K562 (cell line): ENCODE measurements around the gene TTC31. TPM values are rescaled to one million over a fixed set of nuclear protein-coding genes. Genes with fewer than 3 reads are reported as not detected.

Source experiments
- CREBBP ChIP-seq: IDR thresholded peaks from one replicate; pipeline ENCODE4 v1.6.1; 2012; ENCODE audit warnings: low read depth, mild to moderate bottlenecking, control low read depth, inconsistent platforms, low read length
- E2F8 ChIP-seq: fragments of 450-650 bp; IDR thresholded peaks from 2 replicates; pipeline ENCODE4 v1.7.1; 2018; ENCODE audit warnings: mild to moderate bottlenecking, low read depth; ENCODE audit not compliant: partially characterized antibody
- L3MBTL2 ChIP-seq: fragments of 450-650 bp; IDR thresholded peaks from 2 replicates; pipeline ENCODE4 v1.6.1; 2016; ENCODE audit warnings: mild to moderate bottlenecking, moderate library complexity
- MAX ChIP-seq: sonication (generic); formaldehyde crosslinking; IDR thresholded peaks from 2 replicates; pipeline ENCODE4 v1.9.0; 2022; ENCODE audit warnings: mild to moderate bottlenecking, missing genetic modification reagents
- MEF2D ChIP-seq: conservative IDR thresholded peaks from 2 replicates; pipeline ENCODE4 v1.6.1; 2016; ENCODE audit warnings: low read depth, missing genetic modification characterization, missing compliant biosample characterization
- NFIX ChIP-seq: fragments of 250-450 bp; sonication (Bioruptor Pico); IDR thresholded peaks from 2 replicates; pipeline ENCODE4 v1.4.0; 2020; ENCODE audit warnings: low read depth, mild to moderate bottlenecking, moderate library complexity
- PML ChIP-seq: IDR thresholded peaks from 2 replicates; pipeline ENCODE4 v1.6.1; 2012; ENCODE audit warnings: low read length, inconsistent platforms
- TOE1 ChIP-seq, 2 experiments: fragments of 450-650 bp in 1 of 2; sonication (generic) in 1 of 2; formaldehyde crosslinking in 1 of 2; IDR thresholded peaks; 2 replicates each; pipeline versions ENCODE4 v1.7.1 to v1.8.0; 2016 to 2022; ENCODE audit warnings: borderline replicate concordance in 2 of 2, mild to moderate bottlenecking in 2 of 2, antibody characterized with exemption in 1 of 2, inconsistent platforms in 1 of 2, low read depth in 1 of 2, missing genetic modification reagents in 1 of 2, moderate library complexity in 1 of 2
- TRIM25 ChIP-seq: fragments of 450-650 bp; IDR thresholded peaks from 2 replicates; pipeline ENCODE4 v1.7.0; 2016; ENCODE audit warnings: borderline replicate concordance
- ZKSCAN3 ChIP-seq: fragments of 250-450 bp; sonication (Bioruptor Pico); IDR thresholded peaks from 2 replicates; pipeline ENCODE4 v1.4.0; 2020
- ZNF174 ChIP-seq: fragments of 250-450 bp; sonication (Bioruptor Pico); IDR thresholded peaks from 2 replicates; pipeline ENCODE4 v1.4.0; 2020; ENCODE audit warnings: mild to moderate bottlenecking
- ZNF24 ChIP-seq: fragments of 450-650 bp; IDR thresholded peaks from 2 replicates; pipeline ENCODE4 v1.6.1; 2016
- ZNF696 ChIP-seq: fragments of 250-450 bp; sonication (Bioruptor Pico); conservative IDR thresholded peaks from 2 replicates; pipeline ENCODE4 v1.4.0; 2020; ENCODE audit warnings: mild to moderate bottlenecking, moderate library complexity
- ZNF764 ChIP-seq: fragments of 250-450 bp; sonication (Bioruptor Pico); IDR thresholded peaks from 2 replicates; pipeline ENCODE4 v1.4.0; 2020; ENCODE audit warnings: low read depth, mild to moderate bottlenecking, moderate library complexity
- ZNF77 ChIP-seq: fragments of 250-450 bp; sonication (Bioruptor Pico); IDR thresholded peaks from 2 replicates; pipeline ENCODE4 v1.5.0; 2020
- polyA plus RNA-seq, 8 experiments: library from polyadenylated mRNA; depleted of rRNA in 4 of 8; stranded (reverse) in 5 of 8; unstranded in 3 of 8; fragments of >200 nt; fragmentation: Nextera tagmentation in 2 of 8; fragmentation: Illumina TruSeq in 1 of 8; extraction: Ambion mirVana in 2 of 8; extraction: Trizol in 1 of 8; gene quantifications; 2 replicates each; pipeline versions ENCODE4 v1.2.1 to v1.2.3, GENCODE V29; 2011 to 2014; ENCODE audit warnings: inconsistent platforms in 1 of 8, missing spikeins in 1 of 8
- total RNA-seq, 7 experiments: library from RNA; depleted of rRNA in 6 of 7; stranded (reverse); fragments of >200 nt in 6 of 7; fragmentation: Illumina TruSeq in 2 of 7; extraction: Trizol in 2 of 7; gene quantifications; 2 replicates each; pipeline versions ENCODE4 v1.2.1 to v1.2.3, GENCODE V29; 2011 to 2021; ENCODE audit warnings: low replicate concordance in 1 of 7
- TF ChIP-seq, protein P1 (sequence below): fragments of 250-450 bp; sonication (Bioruptor Pico); IDR thresholded peaks from 2 replicates; pipeline ENCODE4 v1.4.0; 2020
- TF ChIP-seq, protein P2 (sequence below): sonication (generic); formaldehyde crosslinking; IDR thresholded peaks from 2 replicates; pipeline ENCODE4 v1.8.0; 2022; ENCODE audit warnings: mild to moderate bottlenecking, missing genetic modification reagents

Gene TTC31
- total and polyA plus RNA-seq, 9 of the 15 experiments (the other 6 are each of a cell fraction or from before 2014, with no cell fraction given): 4.7 to 30.5 (median 15.9) TPM

- TF ChIP-seq E2F8 (no peak), ZNF696 (CRISPR knock-in tag) (no peak), CREBBP (no peak), ZKSCAN3 (CRISPR knock-in tag) (no peak), ZNF24 (no peak), TOE1 (IDR thresholded peaks at IDR 0.05; ENCODE audit: borderline replicate concordance) (peak; percentile 55; the same call in 1 of the 2 replicates), TOE1 (CRISPR knock-in tag; IDR thresholded peaks at IDR 0.05; ENCODE audit: borderline replicate concordance, low read depth) (no peak), TRIM25 (no peak), ZNF77 (CRISPR knock-in tag) (no peak), ZNF764 (CRISPR knock-in tag) (no peak), ZNF174 (CRISPR knock-in tag) (no peak), NFIX (no peak), MAX (no peak), MEF2D (tag) (no peak), PML (no peak), L3MBTL2 (no peak)
- TF ChIP-seq, protein P1, sequence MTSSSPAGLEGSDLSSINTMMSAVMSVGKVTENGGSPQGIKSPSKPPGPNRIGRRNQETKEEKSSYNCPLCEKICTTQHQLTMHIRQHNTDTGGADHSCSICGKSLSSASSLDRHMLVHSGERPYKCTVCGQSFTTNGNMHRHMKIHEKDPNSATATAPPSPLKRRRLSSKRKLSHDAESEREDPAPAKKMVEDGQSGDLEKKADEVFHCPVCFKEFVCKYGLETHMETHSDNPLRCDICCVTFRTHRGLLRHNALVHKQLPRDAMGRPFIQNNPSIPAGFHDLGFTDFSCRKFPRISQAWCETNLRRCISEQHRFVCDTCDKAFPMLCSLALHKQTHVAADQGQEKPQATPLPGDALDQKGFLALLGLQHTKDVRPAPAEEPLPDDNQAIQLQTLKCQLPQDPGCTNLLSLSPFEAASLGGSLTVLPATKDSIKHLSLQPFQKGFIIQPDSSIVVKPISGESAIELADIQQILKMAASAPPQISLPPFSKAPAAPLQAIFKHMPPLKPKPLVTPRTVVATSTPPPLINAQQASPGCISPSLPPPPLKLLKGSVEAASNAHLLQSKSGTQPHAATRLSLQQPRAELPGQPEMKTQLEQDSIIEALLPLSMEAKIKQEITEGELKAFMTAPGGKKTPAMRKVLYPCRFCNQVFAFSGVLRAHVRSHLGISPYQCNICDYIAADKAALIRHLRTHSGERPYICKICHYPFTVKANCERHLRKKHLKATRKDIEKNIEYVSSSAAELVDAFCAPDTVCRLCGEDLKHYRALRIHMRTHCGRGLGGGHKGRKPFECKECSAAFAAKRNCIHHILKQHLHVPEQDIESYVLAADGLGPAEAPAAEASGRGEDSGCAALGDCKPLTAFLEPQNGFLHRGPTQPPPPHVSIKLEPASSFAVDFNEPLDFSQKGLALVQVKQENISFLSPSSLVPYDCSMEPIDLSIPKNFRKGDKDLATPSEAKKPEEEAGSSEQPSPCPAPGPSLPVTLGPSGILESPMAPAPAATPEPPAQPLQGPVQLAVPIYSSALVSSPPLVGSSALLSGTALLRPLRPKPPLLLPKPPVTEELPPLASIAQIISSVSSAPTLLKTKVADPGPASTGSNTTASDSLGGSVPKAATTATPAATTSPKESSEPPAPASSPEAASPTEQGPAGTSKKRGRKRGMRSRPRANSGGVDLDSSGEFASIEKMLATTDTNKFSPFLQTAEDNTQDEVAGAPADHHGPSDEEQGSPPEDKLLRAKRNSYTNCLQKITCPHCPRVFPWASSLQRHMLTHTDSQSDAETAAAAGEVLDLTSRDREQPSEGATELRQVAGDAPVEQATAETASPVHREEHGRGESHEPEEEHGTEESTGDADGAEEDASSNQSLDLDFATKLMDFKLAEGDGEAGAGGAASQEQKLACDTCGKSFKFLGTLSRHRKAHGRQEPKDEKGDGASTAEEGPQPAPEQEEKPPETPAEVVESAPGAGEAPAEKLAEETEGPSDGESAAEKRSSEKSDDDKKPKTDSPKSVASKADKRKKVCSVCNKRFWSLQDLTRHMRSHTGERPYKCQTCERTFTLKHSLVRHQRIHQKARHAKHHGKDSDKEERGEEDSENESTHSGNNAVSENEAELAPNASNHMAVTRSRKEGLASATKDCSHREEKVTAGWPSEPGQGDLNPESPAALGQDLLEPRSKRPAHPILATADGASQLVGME (CRISPR knock-in tag): no peak
- TF ChIP-seq, protein P2, sequence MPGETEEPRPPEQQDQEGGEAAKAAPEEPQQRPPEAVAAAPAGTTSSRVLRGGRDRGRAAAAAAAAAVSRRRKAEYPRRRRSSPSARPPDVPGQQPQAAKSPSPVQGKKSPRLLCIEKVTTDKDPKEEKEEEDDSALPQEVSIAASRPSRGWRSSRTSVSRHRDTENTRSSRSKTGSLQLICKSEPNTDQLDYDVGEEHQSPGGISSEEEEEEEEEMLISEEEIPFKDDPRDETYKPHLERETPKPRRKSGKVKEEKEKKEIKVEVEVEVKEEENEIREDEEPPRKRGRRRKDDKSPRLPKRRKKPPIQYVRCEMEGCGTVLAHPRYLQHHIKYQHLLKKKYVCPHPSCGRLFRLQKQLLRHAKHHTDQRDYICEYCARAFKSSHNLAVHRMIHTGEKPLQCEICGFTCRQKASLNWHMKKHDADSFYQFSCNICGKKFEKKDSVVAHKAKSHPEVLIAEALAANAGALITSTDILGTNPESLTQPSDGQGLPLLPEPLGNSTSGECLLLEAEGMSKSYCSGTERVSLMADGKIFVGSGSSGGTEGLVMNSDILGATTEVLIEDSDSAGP (CRISPR knock-in tag): no peak
Measured at GRCh38 chr2:74495440-74495839, 12.6 kb downstream of the TTC31 start (continued).
